Nephron (organoid): ENCODE data around the gene TEX53.

Experiments
- H3K27ac Mint-ChIP-seq, 3 experiments: 2 replicates each; pipeline ENCODE4 v1.8.0; 2020; ENCODE audit warnings: mixed read lengths in 3 of 3, mild to moderate bottlenecking in 2 of 3, moderate library complexity in 1 of 3
- H3K27me3 Mint-ChIP-seq: 2 replicates; pipeline ENCODE4 v1.8.0; 2021; ENCODE audit warnings: low read depth, mild to moderate bottlenecking, moderate library complexity, mixed read lengths
- H3K36me3 Mint-ChIP-seq: 2 replicates; pipeline ENCODE4 v1.8.0; 2020; ENCODE audit warnings: low read depth, mixed read lengths
- H3K4me1 Mint-ChIP-seq: 2 replicates; pipeline ENCODE4 v1.8.0; 2020; ENCODE audit warnings: mixed read lengths
- H3K4me3 Mint-ChIP-seq, 3 experiments: 2 replicates each; pipeline ENCODE4 v1.8.0; 2020; ENCODE audit warnings: mild to moderate bottlenecking in 3 of 3, mixed read lengths in 3 of 3, moderate library complexity in 2 of 3
- H3K9me3 Mint-ChIP-seq: 2 replicates; pipeline ENCODE4 v1.8.0; 2020; ENCODE audit warnings: mixed read lengths
- CTCF ChIP-seq, 3 experiments: fragments of 200-600 bp; sonication (generic); IDR thresholded peaks; one replicate each; pipeline ENCODE4 v1.5.0; 2021; ENCODE audit warnings: antibody characterized with exemption in 3 of 3; ENCODE audit not compliant: unreplicated experiment in 3 of 3

TEX53 gene

GRCh38 chr9:114657705-114658104, at the start of gene TEX53:
TEX53 (minus strand) TSS chr9:114657805; CDS start chr9:114657774, 31 bp downstream.
- H3K27ac Mint-ChIP-seq: no peak within 1 kb of the TSS
- H3K4me3 Mint-ChIP-seq: no peak within 1 kb of the TSS
- no peak for TF ChIP-seq CTCF (IDR thresholded peaks at IDR 0.05; ENCODE audit: unreplicated experiment in 3 of 3)
- H3K4me1 Mint-ChIP-seq: no peaks in the 10 kb centered on the region
- H3K36me3 Mint-ChIP-seq: no peaks in the 10 kb centered on the region
- peaks cover 4% of the 10 kb centered on the region for H3K27me3 Mint-ChIP-seq
- H3K9me3 Mint-ChIP-seq: no peaks in the 10 kb centered on the region

GRCh38 chr9:114706711-114707110, 49.1 kb upstream of the TEX53 start:
- Mint-ChIP-seq H3K9me3 (no peaks in the 10 kb centered on the region), H3K4me1 (no peaks in the 10 kb centered on the region), H3K4me3 (no peak overlapping the region), H3K36me3 (no peaks in the 10 kb centered on the region), H3K27ac (no peak overlapping the region), H3K27me3 (peaks cover 17% of the 10 kb centered on the region)
- no peak for TF ChIP-seq CTCF (IDR thresholded peaks at IDR 0.05; ENCODE audit: unreplicated experiment in 3 of 3)

- Mint-ChIP-seq H3K36me3 (no peaks in the 10 kb centered on the region), H3K4me1 (no peaks in the 10 kb centered on the region), H3K9me3 (peaks cover 2% of the 10 kb centered on the region), H3K4me3 (no peak overlapping the region), H3K27ac (no peak overlapping the region), H3K27me3 (peaks cover 11% of the 10 kb centered on the region)
- TF ChIP-seq CTCF (IDR thresholded peaks at IDR 0.05; ENCODE audit: unreplicated experiment in 3 of 3): no peak
Observed at GRCh38 chr9:114701988-114702387, 44.4 kb upstream of the TEX53 start.

GRCh38 chr9:114697951-114698351, 40.3 kb upstream of the TEX53 start:
- peaks cover 2% of the 10 kb centered on the region for H3K9me3 Mint-ChIP-seq
- H3K27me3 Mint-ChIP-seq: peaks cover 6% of the 10 kb centered on the region
- no peak overlapping the region for H3K27ac Mint-ChIP-seq
- no peaks in the 10 kb centered on the region for H3K36me3 Mint-ChIP-seq
- no peak overlapping the region for H3K4me3 Mint-ChIP-seq
- peaks cover 19% of the 10 kb centered on the region for H3K4me1 Mint-ChIP-seq
- no peak for TF ChIP-seq CTCF (IDR thresholded peaks at IDR 0.05; ENCODE audit: unreplicated experiment in 3 of 3)

- no peak overlapping the region for H3K4me3 Mint-ChIP-seq
- peaks cover 2% of the 10 kb centered on the region for H3K9me3 Mint-ChIP-seq
- H3K27ac Mint-ChIP-seq: no peak overlapping the region
- H3K36me3 Mint-ChIP-seq: no peaks in the 10 kb centered on the region
- TF ChIP-seq CTCF (IDR thresholded peaks at IDR 0.05; ENCODE audit: unreplicated experiment in 3 of 3): no peak
- peaks cover 6% of the 10 kb centered on the region for H3K27me3 Mint-ChIP-seq
- H3K4me1 Mint-ChIP-seq: peaks cover 22% of the 10 kb centered on the region
Observed at GRCh38 chr9:114696814-114697544, 39.4 kb upstream of the TEX53 start.

GRCh38 chr9:114695948-114696347, 38.3 kb upstream of the TEX53 start:
- H3K36me3 Mint-ChIP-seq: no peaks in the 10 kb centered on the region
- no peak overlapping the region for H3K4me3 Mint-ChIP-seq
- H3K27ac Mint-ChIP-seq: no peak overlapping the region
- H3K27me3 Mint-ChIP-seq: peaks cover 10% of the 10 kb centered on the region
- peaks cover 2% of the 10 kb centered on the region for H3K9me3 Mint-ChIP-seq
- TF ChIP-seq CTCF (IDR thresholded peaks at IDR 0.05; ENCODE audit: unreplicated experiment in 3 of 3): no peak
- H3K4me1 Mint-ChIP-seq: peaks cover 26% of the 10 kb centered on the region
